NCI-H748 (cell line): Measurements from ENCODE around the gene POLD3.

Experiments used
- DNase-seq: peaks from one replicate; lab custom pipeline; 2025; ENCODE audit not compliant: unreplicated experiment; lab: John Stamatoyannopoulos, UW

The POLD3 gene

GRCh38 chr11:74672332-74672955, 80.1 kb downstream of the POLD3 start:
- no peak for DNase-seq

- DNase-seq: no peak
These were observed 80.7 kb downstream of the POLD3 start for GRCh38 chr11:74672956-74673692.

- no peak for DNase-seq
These were observed 81.4 kb downstream of the POLD3 start for GRCh38 chr11:74673693-74674360.

- DNase-seq: no peak
These were observed 83.4 kb downstream of the POLD3 start for GRCh38 chr11:74675761-74676160.

GRCh38 chr11:74676596-74676995, 84.2 kb downstream of the POLD3 start:
- no peak for DNase-seq

GRCh38 chr11:74677131-74677530, 84.7 kb downstream of the POLD3 start:
- no peak for DNase-seq

- DNase-seq: no peak
These were observed 85.7 kb downstream of the POLD3 start for GRCh38 chr11:74678041-74678440.

- DNase-seq: no peak
These were observed 86.5 kb downstream of the POLD3 start for GRCh38 chr11:74678591-74679512.

- no peak for DNase-seq
These were observed 87.1 kb downstream of the POLD3 start for GRCh38 chr11:74679513-74679865.

- no peak for DNase-seq
These were observed 87.8 kb downstream of the POLD3 start for GRCh38 chr11:74680035-74680671.

- DNase-seq: no peak
These were observed 88.5 kb downstream of the POLD3 start for GRCh38 chr11:74680703-74681531.

- DNase-seq: no peak
These were observed 89.6 kb downstream of the POLD3 start for GRCh38 chr11:74681686-74682651.

- no peak for DNase-seq
These were observed 90.4 kb downstream of the POLD3 start for GRCh38 chr11:74682731-74683278.

GRCh38 chr11:74683279-74683871, 91.0 kb downstream of the POLD3 start:
- DNase-seq: no peak

- DNase-seq: no peak
These were observed 91.6 kb downstream of the POLD3 start for GRCh38 chr11:74683941-74684481.

GRCh38 chr11:74684661-74685060, 92.3 kb downstream of the POLD3 start:
- DNase-seq: no peak

GRCh38 chr11:74685338-74685737, 93.0 kb downstream of the POLD3 start:
- no peak for DNase-seq

GRCh38 chr11:74685905-74686304, 93.5 kb downstream of the POLD3 start:
- DNase-seq: no peak
